ENCODE results near the gene TAAR6.
"Not testable (repeated sequence)": the region's sequence is repeated elsewhere in the genome, so short reads cannot be mapped to it uniquely, and the experiment has no call there.

Gene TAAR6

DNA sequence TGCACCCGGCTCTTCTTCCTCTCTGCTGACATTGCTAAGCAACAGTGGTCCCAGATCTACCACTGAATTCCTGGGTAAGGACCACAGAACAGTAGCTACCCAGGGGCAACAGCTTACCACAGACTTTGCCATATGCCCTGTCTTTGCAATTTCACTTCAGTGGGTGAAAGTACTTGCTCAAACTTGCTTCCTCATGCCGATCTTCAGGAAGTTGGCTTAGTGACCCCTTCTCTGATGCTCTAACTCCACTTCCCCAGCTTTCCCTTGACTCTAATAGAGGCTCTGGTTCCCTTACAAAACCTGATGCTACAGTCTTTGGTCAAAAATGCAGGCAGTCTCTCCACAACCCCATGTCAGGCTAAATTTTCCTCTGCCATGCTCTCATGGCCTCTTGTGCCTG is 22.7 kb downstream of the TAAR6 start:
- DNase-seq = no peak

- DNase-seq = no peak
These were observed 26.1 kb downstream of the TAAR6 start for GRCh38 chr6:132596201-132596600.

GRCh38 chr6:132598473-132598872 is 28.4 kb downstream of the TAAR6 start:
- DNase-seq = no peak

DNA sequence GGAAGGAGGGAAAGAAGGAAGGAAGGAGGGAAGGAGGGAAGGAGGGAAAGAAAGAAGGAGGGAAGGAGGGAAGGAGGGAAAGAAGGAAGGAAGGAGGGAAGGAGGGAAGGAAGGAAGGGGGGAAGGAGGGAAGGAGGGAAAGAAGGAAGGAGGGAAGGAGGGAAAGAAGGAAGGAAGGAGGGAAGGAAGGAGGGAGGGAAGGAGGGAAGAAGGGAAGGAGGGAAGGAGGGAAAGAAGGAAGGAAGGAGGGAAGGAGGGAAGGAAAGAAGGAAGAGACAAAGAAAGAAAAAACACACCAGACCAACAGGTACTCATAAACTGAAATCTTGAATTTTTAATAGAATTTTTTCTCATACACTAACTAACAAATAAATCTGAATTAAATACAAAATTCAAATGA is 30.8 kb downstream of the TAAR6 start:
- not testable (repeated sequence) for DNase-seq

- no peak for DNase-seq
These were observed 34.6 kb downstream of the TAAR6 start for GRCh38 chr6:132604635-132605152.

- DNase-seq = no peak
These were observed 37.6 kb downstream of the TAAR6 start for GRCh38 chr6:132607544-132608233.

DNA sequence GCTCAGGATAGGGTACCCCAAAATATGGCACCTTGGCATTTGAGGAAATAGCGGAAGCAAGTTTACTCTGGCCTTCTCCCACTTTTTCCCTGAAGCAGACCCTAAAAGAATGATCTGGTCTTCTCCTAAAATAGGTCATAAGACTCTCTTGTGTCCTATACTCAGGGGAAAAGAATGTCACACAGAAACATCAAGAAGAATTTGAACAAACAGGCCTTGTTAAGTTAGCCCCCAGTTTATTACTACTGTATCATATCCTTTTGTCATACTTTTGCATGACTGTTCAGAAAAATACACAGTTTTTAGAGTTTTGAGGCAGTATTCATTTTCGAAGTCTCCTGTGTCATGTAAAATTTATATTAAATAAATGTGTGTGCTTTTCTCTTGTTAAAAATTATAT is 41.5 kb downstream of the TAAR6 start:
- no peak for DNase-seq

DNA sequence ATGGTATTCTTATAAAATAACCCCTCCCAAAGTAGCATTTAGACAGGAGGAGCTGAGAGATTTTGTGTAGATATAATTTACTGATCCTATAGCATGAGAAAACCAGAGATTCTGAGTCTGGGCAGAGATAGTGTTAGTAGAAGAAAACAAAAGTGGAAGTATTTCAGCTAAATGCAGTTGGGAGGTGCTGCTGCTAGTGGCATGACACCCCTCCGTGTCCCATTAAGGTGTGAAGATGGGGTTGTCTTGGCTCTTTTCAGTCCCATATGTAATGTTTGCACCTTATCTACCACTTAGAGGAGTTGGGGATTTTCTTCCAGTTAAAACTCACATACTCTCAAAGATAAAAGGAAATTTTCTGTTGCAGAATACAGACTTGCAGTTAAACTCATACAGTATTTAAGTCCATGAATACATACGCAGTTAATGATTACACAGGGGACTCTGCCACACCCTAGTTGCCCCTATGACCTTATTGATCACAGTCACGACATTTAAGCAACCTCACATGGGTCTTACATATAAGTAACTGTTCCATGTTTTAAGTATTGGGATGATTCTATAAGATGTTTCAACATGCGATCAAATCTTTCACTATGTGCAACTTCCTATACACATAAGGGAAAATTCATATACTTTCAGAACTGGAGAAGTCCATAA is 42.5 kb downstream of the TAAR6 start:
- no peak for DNase-seq

- DNase-seq = no peak
These were observed 44.4 kb downstream of the TAAR6 start for GRCh38 chr6:132614554-132614953.

- DNase-seq = no peak
These were observed 46.6 kb downstream of the TAAR6 start for GRCh38 chr6:132616677-132617076.
